Heart right ventricle (tissue), 16 donors: ENCODE results near the gene C12orf43. TPM values are rescaled to one million over a fixed set of nuclear protein-coding genes. Genes with fewer than 3 reads are reported as not detected.

ENCODE experiments used
- ATAC-seq, 8 donors: fragments of 200-7000 bp; cut with Tn5 transposase; one replicate each; pipeline ENCODE4 v1.9.1; 2020; ENCODE audit warnings: mild to moderate bottlenecking in 8 of 8, moderate library complexity in 8 of 8, moderate number of reproducible peaks in 1 of 8
- DNase-seq, 2 donors: peaks; one replicate each; pipeline ENCODE4 v3.0.0-alpha.2; 2020
- H3K27ac ChIP-seq, 10 donors: fragments of 200-600 bp; sonication (generic) in 2 of 10; one replicate each; pipeline versions ENCODE4 v1.5.0 to v1.8.0; 2020 to 2022; ENCODE audit warnings: mild to moderate bottlenecking in 3 of 10
- H3K27me3 ChIP-seq, 7 donors: fragments of 200-600 bp; one replicate each; pipeline ENCODE4 v1.8.0; 2021 to 2022; ENCODE audit warnings: mild to moderate bottlenecking in 2 of 7
- H3K36me3 ChIP-seq, 9 donors: fragments of 200-600 bp; sonication (generic) in 1 of 9; one replicate each; pipeline versions ENCODE4 v1.5.0 to v1.8.0; 2020 to 2022; ENCODE audit warnings: mild to moderate bottlenecking in 2 of 9
- H3K4me1 ChIP-seq, 9 donors: fragments of 200-600 bp; sonication (generic) in 1 of 9; one replicate each; pipeline versions ENCODE4 v1.5.0 to v1.8.0; 2020 to 2022; ENCODE audit warnings: mild to moderate bottlenecking in 4 of 9
- H3K4me3 ChIP-seq, 10 donors: fragments of 200-600 bp; sonication (generic) in 2 of 10; one replicate each; pipeline versions ENCODE4 v1.5.0 to v1.8.0; 2020 to 2022; ENCODE audit warnings: mild to moderate bottlenecking in 7 of 10, moderate library complexity in 2 of 10
- H3K9me3 ChIP-seq, 11 donors: fragments of 200-600 bp in 10 of 11; sonication (generic) in 2 of 11; one replicate each; pipeline versions ENCODE4 v1.5.0 to v1.8.0; 2013 to 2022; ENCODE audit warnings: mild to moderate bottlenecking in 2 of 11, control low read depth in 1 of 11, moderate library complexity in 1 of 11
- WGBS, 2 donors: extraction: QIAGEN DNeasy Blood & Tissue Kit; methylation state at CpG; one replicate each; pipeline ENCODE4 v1.1.7; 2013; ENCODE audit warnings: inconsistent platforms in 1 of 2; 5-methylcytosine and 5-hydroxymethylcytosine counted together
- intact Hi-C, 10 donors: fragments of 100-400 bp; cut with DNase I; formaldehyde crosslinking; loops; one replicate each; pipeline versions ENCODE4 v1.11.1 to v1.14.2; 2022
- polyA plus RNA-seq, 2 donors: library from polyadenylated mRNA; stranded (reverse); fragments of 200-250 nt; gene quantifications; one replicate each; pipeline ENCODE4 v1.2.3, GENCODE V29; 2013
- total RNA-seq, 10 donors: library from RNA; stranded (reverse); fragmentation: NEBNext Ultra II Directional in 3 of 10; extraction: Animal tissue kit (Norgen Biotek cat#: 25700) in 3 of 10; gene quantifications; one replicate each; pipeline versions ENCODE4 v1.2.1 to v1.2.4, GENCODE V29; 2021 to 2023
- TF ChIP-seq, protein P1 (sequence below), 9 donors: fragments of 200-600 bp; sonication (generic) in 2 of 9; IDR thresholded peaks; one replicate each; pipeline versions ENCODE4 v1.5.0 to v1.8.0; 2021 to 2022; ENCODE audit warnings: antibody characterized with exemption in 9 of 9, mild to moderate bottlenecking in 5 of 9, moderate library complexity in 1 of 9
- donor health status: Arrhythmogenic right ventricular cardiomyopathy.
- donor health status: ischemic (EF 13 %, LVEDD 7.1; RV severe dilation, severe dysfunction).
- donor health status: healthy with polysubstance abuse.
- donor health status: DM: no; HTN: yes; CAD: no.
- donor health status: DM: no; HTN: no; CAD: no.
- donor health status: ischemic (EF 25% LVEDD 6.9; RV normal size, moderate dysfunction).
- donor health status: ischemic (EF 25% LVEDD 5.7; RV mildly dilated, moderate dysfunction).
- donor health status: healthy.
- donor health status: DM: yes; HTN: yes; CAD: no.
- donor health status: Ischemic cardiomyopathy.
- donor health status: ischemic (EF 35%, LVEDD 5.7; RV mildly dilated, moderate dysfunction).
- donor health status: nonischemic (EF 11% LVEDD 7.7; RV severe dilation, severe dysfunction).
- donor health status: DM: yes; HTN: yes; CAD: no.
- donor health status: PGD.
- donor health status: ischemic (EF 29% LVEDD 5.4; RV normal size, mild dysfunction).
- donor health status: nonischemic (EF 23%, LVEDD 6.1; RV moderate dilation, normal function).

C12orf43 gene
- total and polyA plus RNA-seq, 12 donors: 5.7 to 11.4 (median 8.5) TPM

DNA sequence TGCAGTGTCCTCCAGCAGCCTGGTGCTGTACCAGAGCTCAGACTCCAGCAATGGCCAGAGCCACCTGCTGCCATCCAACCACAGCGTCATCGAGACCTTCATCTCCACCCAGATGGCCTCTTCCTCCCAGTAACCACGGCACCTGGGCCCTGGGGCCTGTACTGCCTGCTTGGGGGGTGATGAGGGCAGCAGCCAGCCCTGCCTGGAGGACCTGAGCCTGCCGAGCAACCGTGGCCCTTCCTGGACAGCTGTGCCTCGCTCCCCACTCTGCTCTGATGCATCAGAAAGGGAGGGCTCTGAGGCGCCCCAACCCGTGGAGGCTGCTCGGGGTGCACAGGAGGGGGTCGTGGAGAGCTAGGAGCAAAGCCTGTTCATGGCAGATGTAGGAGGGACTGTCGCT, 15.2 kb downstream of the C12orf43 start:
- H3K27me3 ChIP-seq: peaks cover 0 to 16% (median 0%) of the 10 kb centered on the region in 7 donors
- ATAC-seq: peak in 3 of 8 donors; percentile 5 to 19 (median 18)
- intact Hi-C loops: no loop called here
- no peak overlapping the region for H3K27ac ChIP-seq
- no peaks in the 10 kb centered on the region for H3K9me3 ChIP-seq
- DNase-seq: no peak
- H3K4me3 ChIP-seq: no peak overlapping the region
- peaks cover 0 to 47% (median 18%) of the 10 kb centered on the region in 9 donors for H3K36me3 ChIP-seq
- TF ChIP-seq, protein P1, sequence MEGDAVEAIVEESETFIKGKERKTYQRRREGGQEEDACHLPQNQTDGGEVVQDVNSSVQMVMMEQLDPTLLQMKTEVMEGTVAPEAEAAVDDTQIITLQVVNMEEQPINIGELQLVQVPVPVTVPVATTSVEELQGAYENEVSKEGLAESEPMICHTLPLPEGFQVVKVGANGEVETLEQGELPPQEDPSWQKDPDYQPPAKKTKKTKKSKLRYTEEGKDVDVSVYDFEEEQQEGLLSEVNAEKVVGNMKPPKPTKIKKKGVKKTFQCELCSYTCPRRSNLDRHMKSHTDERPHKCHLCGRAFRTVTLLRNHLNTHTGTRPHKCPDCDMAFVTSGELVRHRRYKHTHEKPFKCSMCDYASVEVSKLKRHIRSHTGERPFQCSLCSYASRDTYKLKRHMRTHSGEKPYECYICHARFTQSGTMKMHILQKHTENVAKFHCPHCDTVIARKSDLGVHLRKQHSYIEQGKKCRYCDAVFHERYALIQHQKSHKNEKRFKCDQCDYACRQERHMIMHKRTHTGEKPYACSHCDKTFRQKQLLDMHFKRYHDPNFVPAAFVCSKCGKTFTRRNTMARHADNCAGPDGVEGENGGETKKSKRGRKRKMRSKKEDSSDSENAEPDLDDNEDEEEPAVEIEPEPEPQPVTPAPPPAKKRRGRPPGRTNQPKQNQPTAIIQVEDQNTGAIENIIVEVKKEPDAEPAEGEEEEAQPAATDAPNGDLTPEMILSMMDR (IDR thresholded peaks at IDR 0.05): no peak
- 90 to 91% methylated on average over 11 of the region's 11 CpGs for WGBS, 2 donors
- peaks cover 0 to 3% (median 0%) of the 10 kb centered on the region in 9 donors for H3K4me1 ChIP-seq

DNA sequence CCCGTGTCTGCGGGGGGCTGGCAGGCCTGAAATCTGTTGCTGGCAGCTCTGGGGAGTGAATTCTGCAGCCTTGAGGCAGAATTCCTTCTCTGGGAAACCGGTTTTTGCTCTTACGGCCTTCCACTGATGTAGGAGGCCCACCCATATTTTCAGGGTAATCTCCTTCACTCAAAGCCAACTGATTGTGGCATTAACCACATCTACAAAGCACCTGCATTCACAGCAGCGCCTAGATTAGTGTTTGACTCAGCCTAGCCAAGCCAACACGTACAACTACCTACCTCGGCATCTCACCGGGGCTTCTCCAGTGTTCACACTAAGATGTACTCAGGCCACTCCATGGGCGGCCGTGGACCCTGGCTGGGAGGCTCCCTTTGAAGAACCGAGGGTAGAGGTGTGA, 15.8 kb downstream of the C12orf43 start:
- Histone ChIP-seq H3K4me1 (peaks cover 0 to 3% (median 0%) of the 10 kb centered on the region in 9 donors), H3K4me3 (no peak overlapping the region), H3K36me3 (peaks cover 0 to 42% (median 18%) of the 10 kb centered on the region in 9 donors), H3K9me3 (no peaks in the 10 kb centered on the region), H3K27me3 (peaks cover 0 to 16% (median 0%) of the 10 kb centered on the region in 7 donors), H3K27ac (no peak overlapping the region)
- TF ChIP-seq, protein P1 (IDR thresholded peaks at IDR 0.05): no peak
- WGBS, 2 donors: 87 to 88% methylated on average over 11 of the region's 11 CpGs
- ATAC-seq: no peak
- intact Hi-C loops: no loop called here
- DNase-seq: no peak

DNA sequence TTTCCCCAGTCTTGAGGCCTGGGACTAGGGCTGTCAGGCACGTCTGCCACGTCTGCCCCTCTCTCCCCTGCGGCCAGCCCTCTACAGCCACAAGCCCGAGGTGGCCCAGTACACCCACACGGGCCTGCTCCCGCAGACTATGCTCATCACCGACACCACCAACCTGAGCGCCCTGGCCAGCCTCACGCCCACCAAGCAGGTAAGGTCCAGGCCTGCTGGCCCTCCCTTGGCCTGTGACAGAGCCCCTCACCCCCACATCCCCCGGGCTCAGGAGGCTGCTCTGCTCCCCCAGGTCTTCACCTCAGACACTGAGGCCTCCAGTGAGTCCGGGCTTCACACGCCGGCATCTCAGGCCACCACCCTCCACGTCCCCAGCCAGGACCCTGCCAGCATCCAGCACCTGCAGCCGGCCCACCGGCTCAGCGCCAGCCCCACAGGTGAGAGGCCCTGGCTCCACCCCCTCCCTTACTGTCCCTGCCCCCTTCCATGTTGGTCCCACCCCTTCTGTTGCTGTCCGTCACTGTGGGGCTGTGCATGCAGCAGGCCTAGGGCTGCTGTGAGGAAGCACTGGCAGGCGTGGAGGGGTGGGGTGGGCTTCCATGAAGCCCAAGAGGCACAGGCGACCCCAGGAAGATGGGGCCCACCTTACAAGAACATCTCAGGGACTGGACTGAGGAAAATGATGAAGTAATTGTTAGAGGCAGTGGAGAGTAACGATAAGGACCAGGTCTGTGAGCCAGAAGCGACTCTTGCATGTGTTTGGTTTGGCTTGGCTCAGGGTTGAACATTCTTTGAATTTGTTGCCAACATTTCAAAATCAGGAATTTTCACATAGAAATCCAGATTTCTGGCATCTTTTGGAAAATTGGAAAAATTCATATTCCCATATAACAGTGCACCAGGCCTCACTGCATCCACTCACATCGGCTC, 16.8 kb downstream of the C12orf43 start:
- Histone ChIP-seq H3K4me3 (no peak overlapping the region), H3K4me1 (peaks cover 0 to 3% (median 0%) of the 10 kb centered on the region in 9 donors), H3K27me3 (peaks cover 0 to 16% (median 0%) of the 10 kb centered on the region in 7 donors), H3K36me3 (peaks cover 0 to 32% (median 13%) of the 10 kb centered on the region in 9 donors), H3K27ac (no peak overlapping the region), H3K9me3 (no peaks in the 10 kb centered on the region)
- TF ChIP-seq, protein P1 (IDR thresholded peaks at IDR 0.05): no peak
- 44 to 46% methylated on average over 23 of the region's 23 CpGs for WGBS, 2 donors
- ATAC-seq (peak in 3 of 8 donors; percentile 23 to 28 (median 27)), DNase-seq (no peak)
- intact Hi-C loops: loop anchor here in 1 of 10 donors (10.0 kb wide), 1 partner anchor 105 kb away; no protein-coding TSS in a partner anchor

DNA sequence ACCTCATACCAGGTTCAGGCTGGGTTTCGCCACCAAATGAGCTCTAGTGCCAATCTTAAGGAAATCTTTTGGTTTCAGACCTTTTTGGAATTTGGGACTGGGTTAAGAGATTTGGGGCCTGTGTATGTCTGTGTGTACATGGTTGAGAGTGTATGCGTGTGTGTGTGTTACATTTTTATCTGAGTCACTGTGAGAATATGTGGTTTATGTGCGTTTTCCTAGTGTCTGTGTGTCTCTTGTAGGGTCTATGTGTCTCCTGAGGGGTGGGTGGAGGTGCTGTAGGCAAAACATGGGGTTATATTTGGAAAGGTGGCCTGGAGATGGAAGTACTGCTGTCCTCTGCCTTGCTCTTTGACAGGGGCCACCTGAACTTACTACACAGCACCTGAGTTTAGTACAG, 17.9 kb downstream of the C12orf43 start:
- Histone ChIP-seq H3K36me3 (peaks cover 0 to 22% (median 3%) of the 10 kb centered on the region in 9 donors), H3K9me3 (no peaks in the 10 kb centered on the region), H3K4me3 (no peak overlapping the region), H3K27ac (no peak overlapping the region), H3K27me3 (peaks cover 0 to 16% (median 0%) of the 10 kb centered on the region in 7 donors), H3K4me1 (peaks cover 0 to 3% (median 0%) of the 10 kb centered on the region in 9 donors)
- intact Hi-C loops: loop anchor here in 1 of 10 donors (10.0 kb wide), 1 partner anchor 106 kb away; no protein-coding TSS in a partner anchor
- DNase-seq (no peak), ATAC-seq (no peak)
- TF ChIP-seq, protein P1 (IDR thresholded peaks at IDR 0.05): no peak
- 82 to 87% methylated on average over 3 of the region's 3 CpGs for WGBS, 2 donors
